IMR-90 (cell line): ENCODE data around the gene OSTM1. TPM values are rescaled to one million over a fixed set of nuclear protein-coding genes. Genes with fewer than 3 reads are reported as not detected.

Experiments used
- FOS ChIP-seq: fragments of 150-350 bp; IDR thresholded peaks from 2 replicates; pipeline ENCODE4 v1.6.1; 2016; ENCODE audit warnings: low read depth, low read length
- microRNA-seq, 2 experiments: library from miRNA; stranded (forward) in 1 of 2; unstranded in 1 of 2; fragments of 10-50 nt in 1 of 2; fragments of <30 nt in 1 of 2; gene quantifications in 1 of 2; microRNA quantifications in 1 of 2; one replicate each; pipeline versions ENCODE3 to v1.1.0; 2013 to 2020; ENCODE audit not compliant: insufficient read depth in 1 of 2, insufficient read length in 1 of 2, unreplicated experiment in 1 of 2
- polyA plus RNA-seq, 3 experiments: library from polyadenylated mRNA; depleted of rRNA; stranded (reverse); fragments of >200 nt; gene quantifications; 2 replicates each; pipeline ENCODE4 v1.2.3, GENCODE V29; 2012; ENCODE audit warnings: low replicate concordance in 1 of 3
- small RNA-seq, 5 experiments: library from RNA; depleted of rRNA; stranded (forward); fragments of <200 nt; gene quantifications; one replicate each; pipeline ENCODE3, GENCODE V24; 2012
- total RNA-seq: library from RNA; depleted of rRNA; stranded (reverse); fragments of >200 nt; gene quantifications from 2 replicates; pipeline ENCODE4 v1.2.3, GENCODE V29; 2012; rRNA removed

Gene OSTM1
- total and polyA plus RNA-seq, 2 of the 4 experiments (the other 2 are of a cell fraction) = 8.0 to 24.7 TPM

DNA sequence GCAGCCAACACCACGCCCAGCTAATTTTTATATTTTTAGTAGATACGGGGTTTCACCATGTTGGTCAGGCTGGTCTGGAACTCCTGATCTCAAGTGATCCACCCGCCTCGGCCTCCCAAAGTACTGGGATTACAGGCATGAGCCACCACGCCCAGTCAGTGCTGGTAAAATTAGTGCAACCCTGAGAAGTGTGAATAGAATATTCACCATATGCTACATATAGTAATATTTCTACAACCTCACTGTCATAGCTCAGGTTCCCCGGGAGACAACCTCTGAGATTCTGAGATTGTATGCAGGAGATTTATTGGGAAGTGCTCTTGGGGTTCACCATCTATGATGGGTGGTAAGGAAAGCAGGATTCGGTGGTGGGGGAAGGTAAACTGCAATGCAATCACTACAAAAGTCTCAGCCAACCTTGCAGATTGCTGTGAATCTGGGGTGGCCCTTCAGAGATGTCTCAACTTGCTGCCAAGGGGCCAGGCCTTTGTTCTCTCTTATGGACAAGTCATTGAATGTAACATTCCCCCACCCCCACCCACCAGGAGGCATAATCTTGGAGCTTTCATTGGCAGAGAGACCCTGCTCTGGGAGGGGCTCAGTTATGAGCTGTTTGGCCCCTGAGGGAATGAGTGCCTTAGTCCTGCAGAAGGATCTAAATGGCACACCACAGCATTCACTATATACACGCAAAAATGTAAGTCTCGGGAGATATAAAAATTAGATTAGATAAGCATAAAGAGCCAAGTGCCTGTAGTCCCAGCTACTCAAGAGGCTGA lies 82.6 kb downstream of the OSTM1 start (continued):
- TF ChIP-seq FOS = no peak

Small RNA genes within 50 kb of the gene (microRNA-seq; reads per million reads assigned to microRNA genes)
- gene RF00019 (ENCODE audit: insufficient read depth, insufficient read length) = not detected

Small RNA genes within 50 kb of the gene (small RNA-seq; reads per million reads assigned to genes)
- 0 reads per million in 5 experiments for gene RF00019

Other genes starting within 250 kb of the OSTM1 start
- gene SEC63, start 116.5 kb downstream of the OSTM1 start, total RNA-seq = 8.6 and 18.3 TPM in 2 replicates
- 18.3 and 22.4 TPM in 2 replicates for gene SEC63, start 116.5 kb downstream of the OSTM1 start, polyA plus RNA-seq (2012; rRNA removed)
- not detected in 2 replicates for gene NR2E1, start 91.3 kb upstream of the OSTM1 start, total RNA-seq
- not detected in 2 replicates for gene NR2E1, start 91.3 kb upstream of the OSTM1 start, polyA plus RNA-seq (2012; rRNA removed)
- gene SNX3, start 186.3 kb upstream of the OSTM1 start, total RNA-seq = 105 and 171 TPM in 2 replicates
- 123 and 159 TPM in 2 replicates for gene SNX3, start 186.3 kb upstream of the OSTM1 start, polyA plus RNA-seq (2012; rRNA removed)
- 2.0 and 2.8 TPM in 2 replicates for gene AFG1L, start 220.3 kb upstream of the OSTM1 start, total RNA-seq
- gene AFG1L, start 220.3 kb upstream of the OSTM1 start, polyA plus RNA-seq (2012; rRNA removed) = 0.90 and 1.0 TPM in 2 replicates